SJSA1 (cell line): ENCODE measurements around the gene LGI4. TPM values are rescaled to one million over a fixed set of nuclear protein-coding genes. Genes with fewer than 3 reads are reported as not detected.
A peak's percentile ranks its signal among the peaks of the same experiment; 100 is the strongest.
"Not testable (repeated sequence)": the region's sequence is repeated elsewhere in the genome, so short reads cannot be mapped to it uniquely, and the experiment has no call there.

Experiments used
- DNase-seq, 2 experiments: peaks; one replicate each; pipeline ENCODE4 v3.0.0-alpha.2; 2015 to 2020; ENCODE audit warnings: low spot score in 2 of 2, low read depth in 1 of 2
- H3K27ac ChIP-seq: fragments of 250-450 bp; sonication (Bioruptor Pico); 2 replicates; pipeline ENCODE4 v1.5.1; 2020; ENCODE audit warnings: mild to moderate bottlenecking, moderate library complexity
- H3K27me3 ChIP-seq: fragments of 250-450 bp; sonication (Bioruptor Pico); replicated peaks from 2 replicates; pipeline ENCODE4 v1.5.1; 2020; ENCODE audit warnings: mild to moderate bottlenecking, moderate library complexity
- H3K36me3 ChIP-seq: fragments of 250-450 bp; sonication (Bioruptor Pico); 2 replicates; pipeline ENCODE4 v1.5.1; 2020; ENCODE audit warnings: mild to moderate bottlenecking
- H3K4me1 ChIP-seq: fragments of 250-450 bp; sonication (Bioruptor Pico); replicated peaks from 2 replicates; pipeline ENCODE4 v1.6.1; 2021; ENCODE audit warnings: mild to moderate bottlenecking
- H3K4me3 ChIP-seq: fragments of 250-450 bp; sonication (Bioruptor Pico); 2 replicates; pipeline ENCODE4 v1.5.1; 2020; ENCODE audit warnings: mild to moderate bottlenecking
- H3K9me3 ChIP-seq: fragments of 250-450 bp; sonication (Bioruptor Pico); replicated peaks from 2 replicates; pipeline ENCODE4 v1.5.1; 2020; ENCODE audit warnings: mild to moderate bottlenecking
- total RNA-seq: library from RNA; depleted of rRNA; stranded (reverse); fragments of >200 nt; shearing (Covaris generic); gene quantifications from 2 replicates; pipeline ENCODE4 v1.2.3, GENCODE V29; 2014

LGI4 gene
- total RNA-seq, 1 experiment from 2014 or later, result not detected

DNA sequence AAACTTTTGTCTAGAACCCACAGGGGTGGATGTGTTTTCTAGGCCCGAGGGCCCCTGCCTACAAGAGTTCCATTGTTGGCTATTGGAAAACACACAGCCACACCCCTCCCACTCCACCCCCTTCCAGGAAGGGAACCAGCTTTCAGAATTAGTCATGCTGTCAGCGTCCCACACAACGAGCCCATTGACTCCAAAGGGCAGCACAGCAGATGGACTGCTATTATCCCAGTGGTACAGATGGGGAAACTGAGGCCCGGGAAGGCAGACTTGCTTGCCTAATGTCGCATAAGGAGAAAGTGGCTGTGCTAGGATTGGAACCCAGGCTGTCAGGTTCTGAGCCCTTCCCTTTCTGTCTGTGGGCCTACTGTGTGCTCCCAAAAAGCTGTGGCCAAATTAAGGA lies 27.3 kb downstream of the LGI4 start:
- DNase-seq, result peak in 1 of 2 experiments; percentile 17

DNA sequence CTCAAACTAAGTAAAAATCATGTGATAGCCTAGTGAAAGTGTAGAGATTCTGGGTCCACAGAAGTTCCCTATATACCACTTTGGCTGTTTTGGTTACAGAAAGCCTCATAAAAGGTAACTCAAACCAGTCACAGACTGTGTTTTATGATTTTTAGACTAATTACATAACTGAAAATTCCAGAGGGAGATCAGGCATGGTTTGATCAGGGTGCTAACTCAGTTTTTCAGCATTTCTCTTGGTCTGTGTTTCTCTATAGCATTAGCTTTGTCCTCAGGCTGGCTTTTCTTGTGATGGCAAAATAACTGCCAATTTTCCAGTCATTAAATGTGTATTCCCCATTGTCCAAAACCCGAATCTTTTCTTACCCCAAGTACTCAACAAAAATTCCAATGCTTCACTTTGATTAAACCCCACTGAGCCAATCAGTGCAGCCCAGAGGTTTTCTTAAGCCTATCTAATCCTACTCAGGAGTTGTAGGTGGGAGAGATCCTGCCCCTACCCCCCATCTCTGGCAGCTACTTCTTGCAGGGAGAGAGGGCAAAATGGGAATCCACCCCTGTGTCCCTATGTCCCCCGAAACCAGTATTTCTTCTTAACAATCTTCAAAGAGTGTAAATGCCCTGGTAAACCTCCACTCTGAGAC lies 27.8 kb downstream of the LGI4 start:
- H3K27ac ChIP-seq, result no peak overlapping the region
- H3K36me3 ChIP-seq, result no peaks in the 10 kb centered on the region
- H3K27me3 ChIP-seq, result no peaks in the 10 kb centered on the region
- no peak overlapping the region for H3K4me3 ChIP-seq
- no peak for DNase-seq
- H3K4me1 ChIP-seq, result no peaks in the 10 kb centered on the region; the same call in 1 of the 2 replicates
- H3K9me3 ChIP-seq, result no peaks in the 10 kb centered on the region

More for the DNA sequence above, 27.3 kb downstream of the LGI4 start:
- Histone ChIP-seq H3K4me1 (no peaks in the 10 kb centered on the region; the same call in 1 of the 2 replicates), H3K4me3 (no peak overlapping the region), H3K27ac (no peak overlapping the region), H3K9me3 (no peaks in the 10 kb centered on the region), H3K27me3 (no peaks in the 10 kb centered on the region), H3K36me3 (no peaks in the 10 kb centered on the region)

DNA sequence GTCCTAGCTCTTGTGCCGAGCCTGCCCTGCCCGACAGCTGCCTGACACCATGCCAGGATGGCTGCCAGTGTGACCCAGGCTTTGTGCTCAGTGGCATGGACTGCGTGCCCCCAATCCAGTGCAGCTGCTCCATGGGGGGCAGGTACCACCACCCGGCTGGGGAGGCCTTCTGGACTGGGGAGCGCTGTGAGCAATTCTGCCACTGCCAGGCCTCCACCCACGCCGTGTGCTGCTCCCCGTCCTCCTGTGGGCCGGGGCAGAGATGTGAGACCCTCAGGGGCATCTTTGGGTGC lies 28.6 kb downstream of the LGI4 start:
- no peak for DNase-seq
- Histone ChIP-seq H3K9me3 (no peaks in the 10 kb centered on the region), H3K4me1 (no peaks in the 10 kb centered on the region; the same call in 1 of the 2 replicates), H3K36me3 (no peaks in the 10 kb centered on the region), H3K27me3 (no peaks in the 10 kb centered on the region), H3K4me3 (no peak overlapping the region), H3K27ac (no peak overlapping the region)

DNA sequence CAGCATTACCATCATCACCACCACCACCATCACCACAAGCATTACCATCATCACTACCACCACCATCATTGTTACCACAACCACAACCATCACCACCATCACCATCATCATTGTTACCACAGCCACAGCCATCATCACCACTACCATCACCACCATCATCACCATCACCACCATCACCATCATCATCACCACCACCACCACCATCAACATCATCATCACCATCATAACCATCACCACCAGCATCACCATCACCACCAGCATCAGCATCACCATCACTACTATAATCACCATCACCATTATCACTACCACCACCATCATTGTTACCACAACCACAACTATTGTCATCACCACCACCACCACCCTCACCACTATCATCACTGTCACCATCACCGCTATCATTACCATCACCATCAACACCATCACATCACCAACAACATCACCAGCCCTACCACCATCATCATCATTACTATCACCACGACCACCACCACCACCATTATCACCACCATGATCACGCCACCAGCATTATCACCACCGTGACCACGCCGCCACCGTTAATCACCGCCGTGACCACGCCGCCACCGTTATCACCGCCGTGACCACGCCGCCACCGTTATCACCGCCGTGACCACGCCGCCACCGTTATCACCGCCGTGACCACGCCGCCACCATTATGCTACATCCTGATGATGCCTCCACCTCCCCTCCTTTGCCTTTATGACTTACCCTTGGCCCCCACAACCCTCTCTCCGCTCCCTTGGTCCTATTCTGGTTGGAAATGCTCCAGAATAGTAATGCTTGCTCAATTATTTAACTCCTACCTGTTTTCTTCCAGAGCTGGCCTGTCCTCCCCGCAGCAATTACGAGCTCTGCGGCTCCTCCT lies 29.2 kb downstream of the LGI4 start:
- Histone ChIP-seq H3K4me1 (no peaks in the 10 kb centered on the region; the same call in 1 of the 2 replicates), H3K27ac (no peak overlapping the region), H3K27me3 (no peaks in the 10 kb centered on the region), H3K4me3 (no peak overlapping the region), H3K36me3 (no peaks in the 10 kb centered on the region), H3K9me3 (no peaks in the 10 kb centered on the region)
- no peak for DNase-seq

DNA sequence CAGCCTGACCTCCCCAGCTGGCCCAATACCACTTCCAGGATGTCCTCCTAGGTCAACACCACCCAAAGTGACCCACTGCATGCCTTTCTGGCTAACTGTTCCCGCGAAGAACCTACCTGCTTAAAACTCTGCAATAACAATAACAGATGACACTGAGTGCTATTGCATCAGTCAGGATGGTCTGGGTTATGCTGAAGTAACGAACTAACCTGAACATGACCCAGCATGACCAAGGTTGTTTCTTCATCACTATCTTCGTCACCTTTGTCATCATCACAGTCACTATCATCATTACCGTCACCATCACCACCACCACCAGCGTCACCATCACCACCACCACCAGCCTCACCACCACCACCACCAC lies 29.8 kb downstream of the LGI4 start:
- Histone ChIP-seq H3K9me3 (no peaks in the 10 kb centered on the region), H3K4me3 (no peak overlapping the region), H3K27me3 (no peaks in the 10 kb centered on the region), H3K4me1 (no peaks in the 10 kb centered on the region; the same call in 1 of the 2 replicates), H3K36me3 (no peaks in the 10 kb centered on the region), H3K27ac (no peak overlapping the region)
- no peak for DNase-seq

DNA sequence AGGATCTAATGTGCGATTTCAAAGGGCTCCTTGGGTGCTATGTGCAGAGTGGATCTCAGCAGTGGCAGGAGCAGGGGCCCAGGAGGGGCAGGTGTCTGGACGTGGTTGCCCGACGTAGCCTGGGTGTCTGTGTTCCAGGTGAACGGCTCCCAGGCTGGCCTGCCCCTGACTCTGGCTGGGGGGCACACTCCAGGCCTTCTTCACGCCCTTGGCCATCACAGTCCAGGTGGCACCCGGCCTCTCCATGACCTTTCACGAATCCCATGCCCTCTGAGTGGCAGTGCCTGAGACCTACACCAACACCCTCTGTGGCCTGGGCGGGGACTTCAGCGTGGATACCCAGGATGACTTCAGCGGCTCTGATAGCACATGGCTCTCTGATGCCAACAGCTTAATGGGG lies 30.5 kb downstream of the LGI4 start:
- H3K4me3 ChIP-seq, result no peak overlapping the region
- no peaks in the 10 kb centered on the region; the same call in 1 of the 2 replicates for H3K4me1 ChIP-seq
- H3K27me3 ChIP-seq, result no peaks in the 10 kb centered on the region
- no peak overlapping the region for H3K27ac ChIP-seq
- no peaks in the 10 kb centered on the region for H3K36me3 ChIP-seq
- no peaks in the 10 kb centered on the region for H3K9me3 ChIP-seq
- DNase-seq, result no peak

DNA sequence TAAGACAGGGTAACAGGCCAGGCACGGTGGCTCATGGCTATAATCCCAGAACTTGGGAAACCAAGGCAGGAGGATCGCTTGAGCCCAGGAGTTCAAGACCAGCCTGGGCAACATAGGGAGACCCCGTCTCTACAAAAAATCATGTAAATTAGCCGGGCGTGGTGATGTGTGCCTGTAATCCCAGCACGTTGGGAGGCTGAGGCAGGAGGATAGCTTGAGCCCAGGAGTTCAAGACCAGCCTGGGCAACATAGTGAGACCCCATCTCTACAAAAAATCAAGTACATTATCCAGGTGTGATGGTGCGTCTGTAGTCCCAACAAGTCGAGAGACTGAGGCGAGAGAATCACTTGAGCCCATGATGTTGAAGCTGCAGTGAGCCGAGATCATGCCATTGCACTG lies 31.2 kb downstream of the LGI4 start:
- H3K27ac ChIP-seq, H3K4me1 ChIP-seq, H3K4me3 ChIP-seq, H3K36me3 ChIP-seq, DNase-seq, H3K9me3 ChIP-seq, H3K27me3 ChIP-seq: not testable (repeated sequence)

DNA sequence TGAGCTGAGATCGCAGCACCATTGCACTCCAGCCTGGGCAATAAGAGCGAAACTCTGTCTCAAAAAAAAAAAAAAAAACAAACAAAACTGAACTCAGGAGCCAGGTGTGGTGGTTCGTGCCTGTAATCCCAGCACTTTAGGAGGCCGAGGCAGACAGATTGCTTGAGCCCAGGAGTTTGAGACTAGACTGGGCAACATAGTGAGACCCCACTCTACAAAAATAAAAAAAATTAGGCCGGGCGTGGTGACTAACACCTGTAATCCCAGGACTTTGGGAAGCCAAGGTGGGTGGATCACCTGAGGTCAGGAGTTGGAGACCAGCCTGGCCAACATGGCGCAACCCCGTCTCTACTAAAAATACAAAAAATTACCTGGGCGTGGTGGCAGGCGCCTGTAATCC lies 32.9 kb downstream of the LGI4 start:
- H3K27ac ChIP-seq, H3K4me1 ChIP-seq, H3K27me3 ChIP-seq, H3K4me3 ChIP-seq, H3K36me3 ChIP-seq, DNase-seq, H3K9me3 ChIP-seq: not testable (repeated sequence)

DNA sequence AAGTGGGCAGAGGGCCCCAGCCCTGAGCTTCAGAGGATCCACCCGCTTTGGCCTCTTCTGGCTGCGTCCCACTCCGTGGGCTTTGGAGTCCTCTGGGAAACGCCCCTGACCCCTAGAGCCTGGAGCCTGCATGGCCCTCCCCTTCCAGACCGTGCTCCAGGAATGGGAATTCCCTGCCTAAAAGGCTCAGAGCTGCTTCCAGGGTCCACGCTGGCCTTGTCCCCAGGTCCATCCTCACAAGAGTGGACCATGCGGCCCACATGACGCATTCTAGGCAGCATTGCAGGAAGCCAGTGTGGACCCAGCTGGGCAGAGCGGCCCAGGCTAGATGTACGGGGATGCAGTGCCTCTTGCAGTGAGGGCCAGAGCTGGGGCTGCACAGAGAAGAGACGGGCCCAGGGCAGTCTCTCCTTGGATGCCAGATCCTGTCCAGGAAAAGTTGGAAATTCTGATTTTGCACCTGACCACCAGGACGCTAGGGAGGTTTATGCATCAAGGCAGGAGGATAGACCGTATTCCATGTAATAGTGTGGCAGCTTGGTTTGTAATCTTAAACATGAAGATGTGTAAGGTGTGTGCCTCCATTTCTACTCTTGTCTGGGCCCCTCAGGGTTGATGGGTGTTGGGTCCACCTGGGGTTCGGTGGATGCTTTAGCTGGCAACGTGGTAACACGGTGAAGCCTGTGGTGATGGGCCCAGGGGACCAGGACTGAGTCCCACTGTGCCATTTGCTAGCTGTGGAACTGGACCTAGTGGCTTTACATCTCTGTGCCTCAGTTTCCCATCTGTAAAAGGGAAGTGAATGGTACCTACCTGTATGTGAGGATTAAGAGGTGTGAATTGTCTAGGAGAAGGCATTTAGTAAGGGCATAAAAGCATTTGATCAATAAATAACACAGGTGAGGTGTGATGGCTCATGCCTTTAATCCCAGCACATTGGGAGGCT lies 34.0 kb downstream of the LGI4 start:
- Histone ChIP-seq H3K27me3 (no peaks in the 10 kb centered on the region), H3K4me3 (no peak overlapping the region), H3K36me3 (no peaks in the 10 kb centered on the region), H3K4me1 (no peaks in the 10 kb centered on the region), H3K9me3 (no peaks in the 10 kb centered on the region), H3K27ac (no peak overlapping the region)
- DNase-seq, result no peak

DNA sequence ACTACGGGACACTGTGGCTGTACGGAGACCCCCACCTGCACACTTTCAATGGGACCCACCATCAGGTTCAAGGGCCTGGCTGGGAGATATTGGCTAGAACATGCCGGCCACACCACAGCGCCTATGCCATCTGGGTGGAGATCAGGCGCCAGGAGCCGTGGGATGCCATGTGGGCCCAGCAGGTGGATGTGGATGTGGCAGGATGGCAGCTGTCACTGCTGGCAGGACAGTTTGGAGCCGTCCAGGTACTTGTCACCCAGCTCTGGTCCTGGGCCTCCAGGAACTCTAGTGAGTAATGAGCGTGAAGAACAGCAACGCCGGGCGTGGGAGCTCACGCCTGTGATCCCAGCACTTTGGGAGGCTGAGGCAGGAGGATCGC lies 35.0 kb downstream of the LGI4 start:
- Histone ChIP-seq H3K4me3 (no peak overlapping the region), H3K27me3 (no peaks in the 10 kb centered on the region), H3K36me3 (no peaks in the 10 kb centered on the region), H3K27ac (no peak overlapping the region), H3K9me3 (no peaks in the 10 kb centered on the region), H3K4me1 (no peaks in the 10 kb centered on the region)
- no peak for DNase-seq

DNA sequence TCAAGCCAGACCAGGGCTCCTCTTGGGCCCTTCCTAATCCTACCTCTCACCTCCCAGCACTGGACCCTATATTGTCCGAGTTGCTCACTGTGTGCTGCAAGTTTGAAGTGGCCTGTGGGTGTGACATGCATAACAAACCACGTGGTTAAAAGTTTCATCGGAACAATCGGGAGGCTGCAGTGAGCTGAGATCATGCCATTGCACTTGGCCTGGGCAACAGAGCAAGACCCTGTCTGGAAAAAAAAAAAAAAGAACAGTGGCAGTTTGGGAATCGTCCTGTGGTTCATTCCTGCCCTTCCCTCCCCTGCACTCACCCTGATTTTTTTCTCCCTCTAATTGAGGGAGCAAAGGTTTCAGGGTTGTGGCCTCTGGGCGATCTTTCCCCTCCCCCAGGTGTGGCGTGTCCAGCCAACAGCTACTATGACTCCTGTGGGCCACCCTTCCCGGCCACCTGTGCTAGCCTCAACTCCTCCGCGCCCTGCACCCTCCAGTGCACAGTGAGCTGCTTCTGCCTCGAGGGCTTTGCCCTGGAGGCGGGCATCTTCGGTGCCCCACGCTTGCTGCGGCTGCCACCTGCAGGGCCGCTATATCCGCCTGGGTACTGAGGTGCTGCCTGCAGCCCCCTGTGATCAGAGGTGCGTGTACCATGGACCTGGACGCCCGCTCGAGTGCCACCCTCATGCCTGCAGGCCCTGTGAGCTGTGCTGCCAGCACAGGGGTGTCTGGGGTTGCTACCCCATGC lies 35.5 kb downstream of the LGI4 start:
- H3K27ac ChIP-seq, result no peak overlapping the region
- H3K4me1 ChIP-seq, result no peaks in the 10 kb centered on the region
- H3K36me3 ChIP-seq, result no peaks in the 10 kb centered on the region
- H3K4me3 ChIP-seq, result no peak overlapping the region
- no peak for DNase-seq
- no peaks in the 10 kb centered on the region for H3K27me3 ChIP-seq
- H3K9me3 ChIP-seq, result no peaks in the 10 kb centered on the region

DNA sequence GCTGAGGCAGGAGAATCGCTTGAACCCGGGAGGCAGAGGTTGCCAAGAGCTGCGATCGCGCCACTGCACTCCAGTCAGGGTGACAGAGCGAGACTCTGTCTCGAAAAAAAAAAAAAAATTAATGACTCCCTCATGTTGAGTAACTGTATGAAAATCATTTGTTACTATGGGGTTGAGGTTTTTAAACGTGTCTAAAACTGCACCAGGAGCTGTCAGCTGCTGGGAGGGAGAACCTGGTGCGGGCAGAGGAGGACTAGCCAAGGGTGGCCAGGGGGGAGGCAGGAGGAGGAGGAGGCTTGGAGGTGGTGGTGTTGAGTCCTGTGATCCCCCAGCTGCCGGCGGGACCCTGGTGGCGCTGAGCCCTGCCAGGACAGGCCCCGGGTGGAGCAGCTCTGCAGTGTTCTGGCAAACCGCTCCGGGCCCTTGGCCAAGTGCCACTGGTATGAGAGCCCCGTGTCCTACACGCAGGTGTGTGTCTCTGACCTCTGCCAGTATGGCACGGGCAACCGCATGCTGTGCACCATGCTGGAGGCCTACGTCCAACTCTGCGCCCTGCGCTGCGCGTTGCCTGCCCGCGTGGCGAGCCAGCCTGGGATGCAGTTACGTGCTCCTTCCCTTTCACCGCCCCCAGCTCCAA lies 36.3 kb downstream of the LGI4 start:
- Histone ChIP-seq H3K36me3 (no peaks in the 10 kb centered on the region), H3K27ac (no peak overlapping the region), H3K4me1 (no peaks in the 10 kb centered on the region), H3K27me3 (no peaks in the 10 kb centered on the region), H3K9me3 (no peaks in the 10 kb centered on the region), H3K4me3 (no peak overlapping the region)
- no peak for DNase-seq
